ENCODE results near the gene SLC39A1.

SLC39A1 gene

DNA sequence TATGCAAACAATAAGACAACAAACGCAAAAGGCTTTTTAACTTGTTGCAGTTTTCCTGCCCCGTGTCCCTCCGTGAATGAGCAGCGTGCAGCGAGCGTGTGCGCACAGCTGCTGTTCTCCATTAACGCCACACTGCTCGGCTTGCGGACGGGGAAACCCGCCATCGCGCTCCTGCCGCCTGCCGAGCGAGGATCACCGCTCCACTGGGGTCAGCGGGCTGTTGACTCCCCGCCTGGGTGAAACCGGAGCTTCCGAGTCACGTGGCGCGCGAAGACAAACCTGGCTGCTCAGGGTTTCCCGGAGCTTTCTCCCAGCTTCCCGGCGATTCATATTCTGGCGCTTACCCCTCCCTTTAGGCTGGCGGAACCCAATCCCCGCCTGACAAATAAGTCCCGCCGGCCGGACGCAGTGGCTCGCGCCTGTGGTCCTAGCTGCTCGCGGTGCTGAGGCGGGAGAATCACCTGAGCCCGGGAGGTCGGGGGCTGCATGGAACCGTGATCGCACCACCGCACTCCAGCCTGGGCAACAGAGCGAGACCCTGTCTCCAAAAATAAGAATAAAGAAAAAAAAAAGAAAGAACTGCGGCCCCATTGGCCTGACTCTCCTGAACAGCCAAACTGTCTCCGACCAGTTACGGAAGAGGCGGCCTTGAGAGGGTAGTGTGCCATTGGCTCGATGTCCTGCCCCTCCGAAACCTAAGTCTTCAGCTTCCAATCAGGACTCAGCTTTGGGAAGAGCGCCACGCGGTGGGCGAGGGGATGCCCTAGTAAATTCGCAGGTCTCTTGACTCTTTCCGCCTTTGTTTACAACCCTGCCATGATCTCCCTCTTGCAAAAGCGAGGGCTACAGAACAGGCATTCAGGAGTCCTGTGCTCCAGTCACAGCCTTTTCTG lies 4.0 kb upstream of the SLC39A1 start, which contains the start of gene CREB3L4:
Gene CREB3L4, plus strand, starts transcription at position 796 of the 893 bp plus-strand sequence. CDS start 624 bp downstream, outside the sequence.
- H3K4me3 Mint-ChIP-seq, result peak within 1 kb of the TSS; percentile 87
- H3K9me3 Mint-ChIP-seq, result no peaks in the 10 kb centered on the region
- peaks cover 9% of the 10 kb centered on the region for H3K36me3 Mint-ChIP-seq (ENCODE audit: low read depth)
- peaks cover 47% of the 10 kb centered on the region for H3K4me1 Mint-ChIP-seq (ENCODE audit: low read depth)
- H3K27me3 Mint-ChIP-seq (ENCODE audit: low read depth), result no peaks in the 10 kb centered on the region
- peak within 1 kb of the TSS; percentile 91 for H3K27ac Mint-ChIP-seq

DNA sequence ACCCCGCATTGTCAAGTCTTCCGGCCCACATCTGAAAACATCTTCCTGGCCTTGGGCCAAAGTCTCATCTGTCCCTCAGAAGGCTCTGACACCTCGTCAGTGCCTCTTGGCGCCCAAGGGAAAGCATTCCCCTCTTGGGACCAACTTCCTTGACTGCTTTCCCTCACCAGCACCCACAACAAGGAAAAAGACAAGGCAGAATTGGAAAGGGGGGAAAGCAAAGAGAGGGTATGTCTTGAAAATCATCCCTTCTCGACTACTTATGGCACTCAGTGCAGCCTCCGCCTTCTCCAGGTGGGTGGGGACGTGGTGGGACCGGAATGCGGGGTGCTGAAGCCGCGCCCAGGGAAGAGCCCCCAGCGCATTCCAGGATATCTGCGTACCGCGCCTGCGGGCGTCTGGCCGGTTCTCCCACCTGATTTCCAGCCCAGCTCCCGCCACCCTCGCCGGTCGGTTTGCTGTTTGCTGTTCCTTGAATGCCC lies 554 bp upstream of the SLC39A1 start:
- no peaks in the 10 kb centered on the region for H3K9me3 Mint-ChIP-seq
- H3K4me1 Mint-ChIP-seq (ENCODE audit: low read depth), result peaks cover 57% of the 10 kb centered on the region
- H3K27ac Mint-ChIP-seq, result peak overlapping the region; percentile 91
- H3K27me3 Mint-ChIP-seq (ENCODE audit: low read depth), result no peaks in the 10 kb centered on the region
- H3K36me3 Mint-ChIP-seq (ENCODE audit: low read depth), result peaks cover 24% of the 10 kb centered on the region
- peak overlapping the region; percentile 90 for H3K4me3 Mint-ChIP-seq

DNA sequence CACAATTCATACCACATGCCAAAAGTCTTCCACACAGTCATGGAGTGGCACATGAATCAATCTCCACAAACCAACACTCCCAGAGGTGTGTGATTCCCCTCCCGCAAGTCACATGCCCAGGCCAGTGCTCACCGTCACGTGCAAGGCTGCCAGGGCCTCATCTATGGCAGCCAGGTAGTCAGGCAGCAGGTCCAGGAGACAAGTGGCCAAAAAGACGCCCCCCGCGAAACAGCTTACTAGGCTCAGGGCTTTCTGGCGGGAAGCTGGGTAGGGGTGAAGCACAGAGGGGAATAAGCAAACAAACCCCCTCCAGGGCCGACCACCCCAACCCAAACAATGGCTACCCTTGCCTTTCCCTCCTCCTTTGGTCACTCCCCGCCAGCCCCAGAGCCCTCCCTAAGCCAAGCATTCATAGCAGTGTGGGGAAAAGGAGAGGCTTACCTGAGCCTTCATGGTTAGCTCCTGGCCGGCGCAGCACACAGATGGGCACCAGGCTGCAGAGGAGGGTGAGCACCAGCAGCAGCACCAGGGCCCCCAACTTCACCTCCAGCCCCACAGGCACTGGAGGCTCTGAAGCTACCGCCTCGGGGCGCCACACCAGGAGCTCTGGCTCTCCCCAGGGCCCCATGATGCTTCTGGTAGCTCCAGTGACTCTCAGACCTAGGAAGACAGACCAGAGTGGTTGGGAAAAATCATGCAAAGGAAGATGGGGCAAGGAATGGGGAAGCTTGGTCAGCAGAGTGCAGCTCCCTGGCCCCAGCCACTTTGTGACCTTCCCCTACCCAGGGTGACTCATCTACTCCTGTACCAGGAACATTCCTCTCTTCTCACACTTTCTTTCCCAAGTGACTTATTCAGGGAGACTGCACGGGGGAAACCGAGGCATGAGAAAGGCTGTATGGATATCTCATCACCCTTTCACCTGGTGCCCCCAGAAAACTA lies 978 bp downstream of the SLC39A1 start:
- Mint-ChIP-seq H3K4me1 (ENCODE audit: low read depth) (peaks cover 53% of the 10 kb centered on the region), H3K9me3 (no peaks in the 10 kb centered on the region), H3K27me3 (ENCODE audit: low read depth) (no peaks in the 10 kb centered on the region), H3K4me3 (peak overlapping the region; percentile 90), H3K36me3 (ENCODE audit: low read depth) (peaks cover 26% of the 10 kb centered on the region), H3K27ac (peak overlapping the region; percentile 91)

DNA sequence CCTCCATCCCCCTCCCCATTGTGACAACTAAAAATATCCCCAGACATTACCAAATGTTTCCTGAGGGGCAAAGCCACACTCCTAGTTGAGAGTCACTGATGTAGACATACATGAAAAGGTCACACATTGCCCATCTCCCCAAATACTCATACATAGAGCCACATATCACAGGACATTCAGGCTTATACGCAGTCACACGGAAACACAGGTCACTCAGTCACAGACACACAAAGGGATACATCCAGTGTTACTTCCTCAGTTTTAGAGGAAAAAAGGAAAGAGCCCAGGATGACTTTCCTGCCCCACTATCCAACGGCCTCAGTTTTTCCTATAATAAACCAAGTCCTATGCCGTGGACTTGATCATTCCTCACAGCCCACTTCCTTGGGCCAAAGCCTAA lies 1.9 kb downstream of the SLC39A1 start:
- H3K36me3 Mint-ChIP-seq (ENCODE audit: low read depth), result peaks cover 23% of the 10 kb centered on the region
- H3K27me3 Mint-ChIP-seq (ENCODE audit: low read depth), result no peaks in the 10 kb centered on the region
- H3K9me3 Mint-ChIP-seq, result no peaks in the 10 kb centered on the region
- H3K4me1 Mint-ChIP-seq (ENCODE audit: low read depth), result peaks cover 54% of the 10 kb centered on the region
- peak overlapping the region; percentile 90 for H3K4me3 Mint-ChIP-seq
- H3K27ac Mint-ChIP-seq, result peak overlapping the region; percentile 31

DNA sequence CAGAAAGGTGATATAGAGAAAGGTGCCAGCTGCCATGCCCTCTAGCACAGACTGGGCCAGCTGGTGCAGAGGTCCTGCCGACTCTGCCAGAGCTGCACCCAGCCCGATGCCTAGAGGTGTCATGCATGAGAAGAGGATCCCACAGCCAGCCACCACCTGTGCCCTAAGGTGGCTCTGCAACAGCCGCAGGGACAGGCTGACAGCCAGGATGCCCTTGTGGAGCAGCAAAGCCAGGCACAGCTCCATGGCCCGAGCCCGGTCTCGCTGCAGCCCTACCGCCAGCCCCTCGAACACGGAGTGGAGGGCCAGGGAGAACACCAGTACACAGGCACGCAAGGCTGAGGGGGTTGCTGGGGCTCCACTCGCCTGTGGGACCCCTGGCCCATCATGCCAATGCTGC lies 3.1 kb downstream of the SLC39A1 start:
- H3K4me1 Mint-ChIP-seq (ENCODE audit: low read depth), result peaks cover 52% of the 10 kb centered on the region

DNA sequence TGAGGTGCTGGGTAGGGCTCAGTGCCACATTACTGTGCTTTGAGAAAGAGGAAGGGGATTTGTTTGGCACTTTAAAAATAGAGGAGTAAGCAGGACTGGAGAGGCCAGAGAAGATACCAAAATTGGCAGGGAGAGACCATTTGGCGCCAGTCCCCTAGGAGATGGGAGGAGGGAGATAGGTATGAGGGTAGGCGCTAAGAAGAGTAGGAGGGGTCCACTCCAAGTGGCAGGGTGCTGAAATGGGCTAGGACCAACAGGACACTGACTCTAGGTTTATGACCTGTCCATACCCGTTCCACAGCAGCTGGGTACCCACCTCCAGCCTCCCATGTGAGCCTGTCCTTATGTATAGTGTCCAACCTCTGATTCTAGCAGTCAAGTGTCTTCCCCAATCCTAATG lies 3.9 kb downstream of the SLC39A1 start:
- no peaks in the 10 kb centered on the region for H3K27me3 Mint-ChIP-seq (ENCODE audit: low read depth)
- peak overlapping the region; percentile 3 for H3K27ac Mint-ChIP-seq
- no peak overlapping the region for H3K4me3 Mint-ChIP-seq
- H3K36me3 Mint-ChIP-seq (ENCODE audit: low read depth), result peaks cover 20% of the 10 kb centered on the region
- H3K9me3 Mint-ChIP-seq, result no peaks in the 10 kb centered on the region
- peaks cover 50% of the 10 kb centered on the region for H3K4me1 Mint-ChIP-seq (ENCODE audit: low read depth)

More for the DNA sequence above, 3.1 kb downstream of the SLC39A1 start:
- Mint-ChIP-seq H3K36me3 (ENCODE audit: low read depth) (peaks cover 20% of the 10 kb centered on the region), H3K27ac (no peak overlapping the region), H3K4me3 (no peak overlapping the region), H3K27me3 (ENCODE audit: low read depth) (no peaks in the 10 kb centered on the region), H3K9me3 (no peaks in the 10 kb centered on the region)

DNA sequence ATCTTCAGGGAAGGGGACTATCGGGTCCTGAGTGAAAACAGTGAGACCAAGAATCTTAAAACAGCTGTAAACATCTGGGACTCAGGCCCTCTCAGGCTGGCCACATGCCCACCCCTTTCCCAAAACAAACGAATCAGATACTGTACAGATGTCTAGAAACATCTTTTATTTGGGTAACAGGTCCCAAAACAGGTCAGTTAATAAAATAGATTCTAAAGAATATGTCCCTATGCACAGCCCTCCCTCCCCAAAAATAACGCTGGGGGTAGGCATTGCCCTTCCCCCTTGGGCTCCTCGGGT lies 4.4 kb downstream of the SLC39A1 start:
- H3K9me3 Mint-ChIP-seq, result no peaks in the 10 kb centered on the region
- peak overlapping the region; percentile 89 for H3K27ac Mint-ChIP-seq
- peaks cover 51% of the 10 kb centered on the region for H3K4me1 Mint-ChIP-seq (ENCODE audit: low read depth)
- H3K4me3 Mint-ChIP-seq, result peak overlapping the region; percentile 93
- H3K27me3 Mint-ChIP-seq (ENCODE audit: low read depth), result no peaks in the 10 kb centered on the region
- peaks cover 24% of the 10 kb centered on the region for H3K36me3 Mint-ChIP-seq (ENCODE audit: low read depth)

DNA sequence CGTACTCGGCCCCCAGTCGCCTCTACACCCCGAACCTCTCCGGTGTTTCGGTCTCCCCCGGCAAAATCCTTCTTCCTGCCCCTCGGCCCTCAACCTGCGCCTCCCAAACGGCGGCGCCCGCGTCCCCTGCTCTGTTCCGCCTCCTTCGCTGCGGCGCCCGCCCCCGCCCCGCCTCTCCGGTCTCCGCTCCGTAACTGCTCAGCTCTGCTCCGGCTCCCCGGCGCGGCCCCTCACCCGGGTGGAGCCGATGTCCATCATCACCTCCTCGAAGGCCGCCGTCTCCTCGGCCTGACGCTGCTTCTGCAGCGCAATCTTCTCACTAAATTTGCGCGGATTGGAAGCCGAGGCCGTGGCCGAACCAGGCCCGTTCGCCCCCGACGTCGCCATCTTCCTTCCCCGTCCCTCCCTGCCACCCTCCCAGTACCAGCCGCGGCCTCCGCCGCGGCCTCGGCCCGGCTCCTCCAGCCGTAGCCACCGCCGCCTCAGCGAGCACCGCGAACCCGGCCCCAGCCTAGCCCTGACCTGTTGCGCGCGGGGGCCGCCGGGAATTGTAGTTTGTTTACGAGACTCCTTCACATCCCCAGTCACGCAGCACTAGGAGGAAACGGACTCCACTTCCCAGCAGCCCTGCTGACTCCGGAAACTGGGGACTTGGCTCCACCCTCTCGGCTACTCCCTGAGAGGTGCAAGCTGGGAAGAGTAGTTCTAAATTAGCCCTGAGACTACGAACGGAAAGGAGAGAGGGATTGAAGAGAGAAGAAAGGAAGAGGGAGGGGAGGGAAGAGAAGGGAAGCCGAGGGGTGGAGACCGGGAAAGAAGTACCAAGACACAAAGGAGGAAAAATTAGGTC lies 5.0 kb downstream of the SLC39A1 start, which contains the start of gene CRTC2:
Gene CRTC2, minus strand, starts transcription at position 502 of the 850 bp plus-strand sequence. Its CDS starts 115 bp downstream, at position 387.
- Mint-ChIP-seq H3K4me1 (ENCODE audit: low read depth) (peaks cover 49% of the 10 kb centered on the region), H3K36me3 (ENCODE audit: low read depth) (peaks cover 24% of the 10 kb centered on the region)

DNA sequence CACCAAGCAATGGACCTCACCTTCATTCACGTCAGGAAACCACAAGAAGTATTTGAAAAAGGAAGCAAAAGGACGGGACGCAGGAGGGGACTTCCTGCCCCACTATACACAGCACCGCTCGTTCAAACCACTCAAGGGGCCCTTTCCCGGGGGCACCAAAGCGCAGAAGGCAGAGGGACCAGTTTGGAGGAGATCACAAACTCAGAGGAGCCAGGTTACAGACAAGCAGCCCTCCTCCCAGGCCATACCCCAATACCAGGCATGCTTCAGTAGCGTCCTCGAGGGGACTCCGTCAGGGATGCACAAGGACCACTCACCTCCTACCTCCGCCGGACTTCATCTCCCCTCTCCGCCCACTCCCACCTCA lies 5.6 kb downstream of the SLC39A1 start:
- Mint-ChIP-seq H3K36me3 (ENCODE audit: low read depth) (peaks cover 27% of the 10 kb centered on the region), H3K27ac (peak overlapping the region; percentile 89), H3K9me3 (no peaks in the 10 kb centered on the region), H3K4me1 (ENCODE audit: low read depth) (peaks cover 48% of the 10 kb centered on the region), H3K4me3 (peak overlapping the region; percentile 93), H3K27me3 (ENCODE audit: low read depth) (no peaks in the 10 kb centered on the region)

More for the DNA sequence above, 5.0 kb downstream of the SLC39A1 start, which contains the start of gene CRTC2:
- Mint-ChIP-seq H3K27me3 (ENCODE audit: low read depth) (no peaks in the 10 kb centered on the region), H3K9me3 (no peaks in the 10 kb centered on the region), H3K4me3 (peak within 1 kb of the TSS; percentile 93), H3K27ac (peak within 1 kb of the TSS; percentile 89)

DNA sequence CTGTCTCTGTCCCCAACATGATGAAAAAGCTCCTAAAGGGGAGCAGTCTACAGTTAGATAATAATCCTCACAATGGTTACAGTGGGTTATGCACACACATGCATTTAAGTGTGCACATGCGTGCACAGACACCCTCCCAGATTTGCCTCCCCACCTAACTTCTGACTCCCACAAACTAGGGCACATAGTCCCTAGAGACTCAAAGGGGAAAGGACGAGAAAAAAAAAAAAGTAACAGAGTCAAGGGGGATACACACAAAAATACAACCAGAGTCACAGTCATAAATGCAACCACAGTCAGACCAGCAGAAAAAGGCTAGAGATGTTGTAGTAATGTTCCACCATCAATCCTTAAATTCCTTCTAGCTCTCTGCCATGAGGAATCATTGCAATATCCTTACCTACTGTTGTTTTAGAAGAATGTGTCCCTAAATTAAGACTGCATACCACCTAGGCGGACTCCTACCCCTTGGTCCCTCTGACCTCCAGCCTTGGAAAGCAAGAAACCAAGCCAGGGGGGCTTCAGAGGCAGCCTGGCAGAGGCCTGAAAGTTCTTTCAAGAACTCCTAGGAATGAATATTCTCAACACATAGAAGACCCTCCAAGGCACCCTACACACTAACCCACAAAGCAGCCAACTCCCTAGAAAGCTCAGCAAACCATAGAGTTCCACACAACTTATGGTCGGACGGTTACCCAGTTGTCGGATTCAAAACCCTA lies 6.2 kb downstream of the SLC39A1 start:
- Mint-ChIP-seq H3K36me3 (ENCODE audit: low read depth) (peaks cover 31% of the 10 kb centered on the region), H3K4me1 (ENCODE audit: low read depth) (peaks cover 43% of the 10 kb centered on the region), H3K27ac (peak overlapping the region; percentile 89), H3K4me3 (peak overlapping the region; percentile 93), H3K9me3 (no peaks in the 10 kb centered on the region), H3K27me3 (ENCODE audit: low read depth) (no peaks in the 10 kb centered on the region)

DNA sequence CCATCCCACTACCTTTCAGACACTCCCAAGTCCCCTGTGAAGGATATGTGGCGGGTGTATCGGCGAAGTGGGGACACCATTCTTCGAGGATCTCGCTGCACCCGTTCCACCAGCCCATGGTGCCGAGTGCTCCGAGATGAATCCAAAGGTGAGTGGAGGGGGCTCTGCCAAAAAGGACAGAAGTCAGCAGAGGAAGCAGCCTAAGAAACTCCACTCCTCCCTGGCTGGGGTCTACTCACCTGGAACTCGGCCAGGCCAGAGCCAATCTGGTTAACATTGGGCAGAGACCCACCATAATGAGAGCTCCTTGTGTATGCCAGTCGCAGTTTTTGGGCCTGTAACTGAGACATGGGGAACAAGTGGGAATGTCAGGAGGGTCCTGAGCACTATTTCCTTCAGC lies 8.5 kb downstream of the SLC39A1 start:
- Mint-ChIP-seq H3K4me3 (no peak overlapping the region), H3K27ac (no peak overlapping the region), H3K36me3 (ENCODE audit: low read depth) (peaks cover 38% of the 10 kb centered on the region), H3K9me3 (no peaks in the 10 kb centered on the region), H3K4me1 (ENCODE audit: low read depth) (peaks cover 36% of the 10 kb centered on the region), H3K27me3 (ENCODE audit: low read depth) (no peaks in the 10 kb centered on the region)

DNA sequence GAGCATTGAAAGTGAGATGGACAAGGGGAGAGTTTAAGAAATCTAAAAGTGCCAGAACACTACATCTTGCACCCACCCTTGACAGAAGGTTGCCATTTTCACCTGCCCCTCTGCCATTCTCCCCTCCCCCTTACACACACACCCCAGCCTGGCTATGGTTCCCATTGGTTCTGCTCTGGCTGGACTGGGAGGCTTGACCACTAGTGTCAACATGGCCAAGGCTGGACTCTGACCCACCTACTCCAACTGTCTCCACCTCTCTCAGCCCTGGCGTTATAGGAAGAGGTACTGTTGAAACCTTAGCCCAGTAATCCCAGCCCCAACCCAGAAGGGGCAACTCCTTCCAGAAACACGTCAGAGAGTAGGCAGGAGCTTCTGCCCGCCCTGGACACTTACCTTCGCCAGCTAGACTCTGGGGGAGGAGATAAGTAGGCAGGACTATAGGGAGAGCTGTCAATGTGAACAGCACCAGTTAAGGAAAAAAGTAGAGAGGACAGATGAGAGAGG lies 9.4 kb downstream of the SLC39A1 start:
- Mint-ChIP-seq H3K27me3 (ENCODE audit: low read depth) (no peaks in the 10 kb centered on the region), H3K9me3 (no peaks in the 10 kb centered on the region), H3K36me3 (ENCODE audit: low read depth) (peaks cover 41% of the 10 kb centered on the region), H3K4me1 (ENCODE audit: low read depth) (peaks cover 33% of the 10 kb centered on the region), H3K4me3 (peak overlapping the region; percentile 16), H3K27ac (peak overlapping the region; percentile 72)

DNA sequence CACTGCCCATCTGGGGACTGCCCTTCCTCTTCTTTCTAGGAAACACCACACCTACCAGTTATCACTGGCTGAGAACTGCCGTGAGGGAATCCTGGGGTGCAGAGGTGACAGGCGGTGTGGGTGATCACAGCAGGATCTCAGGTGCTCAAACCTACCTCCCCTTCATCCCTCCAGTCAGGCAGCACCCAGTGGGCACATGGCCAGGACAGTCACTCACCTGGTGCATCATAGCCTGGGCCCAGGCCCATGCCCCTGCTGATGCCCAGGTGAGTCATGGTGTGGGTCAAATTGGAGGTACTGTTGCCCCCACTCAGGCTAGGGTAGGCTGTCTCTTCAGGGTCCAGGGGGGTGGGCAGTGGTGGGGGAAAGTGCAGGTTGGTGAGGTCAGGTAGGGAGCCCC lies 11.5 kb downstream of the SLC39A1 start:
- H3K36me3 Mint-ChIP-seq (ENCODE audit: low read depth), result peaks cover 45% of the 10 kb centered on the region
- no peak overlapping the region for H3K4me3 Mint-ChIP-seq
- no peaks in the 10 kb centered on the region for H3K27me3 Mint-ChIP-seq (ENCODE audit: low read depth)
- no peaks in the 10 kb centered on the region for H3K9me3 Mint-ChIP-seq
- peak overlapping the region; percentile 41 for H3K27ac Mint-ChIP-seq
- H3K4me1 Mint-ChIP-seq (ENCODE audit: low read depth), result peaks cover 27% of the 10 kb centered on the region
